ENCODE results near the gene APBA1. TPM values are rescaled to one million over a fixed set of nuclear protein-coding genes. Genes with fewer than 3 reads are reported as not detected.

APBA1 gene
- total RNA-seq, 1 donor from 2014 or later = 5.9 TPM

- Histone ChIP-seq H3K9ac (ENCODE audit: low read length) (no peak overlapping the region), H2AFZ (ENCODE audit: low read depth, low read length) (no peak overlapping the region), H3K27ac (ENCODE audit: low read depth, low read length) (no peak overlapping the region), H3K4me1 (ENCODE audit: insufficient read depth, low read length) (peaks cover 5% of the 10 kb centered on the region), H3K9me3 (ENCODE audit: insufficient read depth, low read depth, low read length) (no peaks in the 10 kb centered on the region), H3K4me3 (ENCODE audit: insufficient read depth, low read depth, low read length) (no peak overlapping the region), H3K79me2 (ENCODE audit: insufficient read depth, low read length) (no peaks in the 10 kb centered on the region), H3K27me3 (ENCODE audit: insufficient read depth, low read length) (no peaks in the 10 kb centered on the region), H3K4me2 (ENCODE audit: low read length) (no peak overlapping the region), H4K20me1 (ENCODE audit: insufficient read depth, low read length) (no peaks in the 10 kb centered on the region), H3K36me3 (ENCODE audit: insufficient read depth, low read length) (no peaks in the 10 kb centered on the region)
- H3K9me3 Mint-ChIP-seq (ENCODE audit: unreplicated experiment) = no peaks in the 10 kb centered on the region
- TF ChIP-seq EZH2 (IDR thresholded peaks at IDR 0.05; ENCODE audit: insufficient read depth, low read length) (no peak), CTCF (IDR thresholded peaks at IDR 0.05; ENCODE audit: insufficient read depth, low read depth, low read length) (no peak)
- FAIRE-seq = no peak
- H3K27me3 Mint-ChIP-seq (ENCODE audit: low read depth, unreplicated experiment) = peaks cover 13% of the 10 kb centered on the region
- no peaks in the 10 kb centered on the region for H3K4me1 Mint-ChIP-seq (ENCODE audit: low read depth, unreplicated experiment)
- no peak overlapping the region for H3K4me3 Mint-ChIP-seq (ENCODE audit: unreplicated experiment)
- H3K27ac Mint-ChIP-seq (ENCODE audit: unreplicated experiment) = no peak overlapping the region
- peaks cover 7% of the 10 kb centered on the region for H3K36me3 Mint-ChIP-seq (ENCODE audit: low read depth, unreplicated experiment)
- no peak for DNase-seq (ENCODE audit: low read depth)
These were observed 203.8 kb downstream of the APBA1 start for GRCh38 chr9:69468380-69468779.

GRCh38 chr9:69466151-69466550, 206.0 kb downstream of the APBA1 start:
- Histone ChIP-seq H3K9me3 (ENCODE audit: insufficient read depth, low read depth, low read length) (no peaks in the 10 kb centered on the region), H3K27ac (ENCODE audit: low read depth, low read length) (no peak overlapping the region), H3K4me1 (ENCODE audit: insufficient read depth, low read length) (peaks cover under 1% of the 10 kb centered on the region), H4K20me1 (ENCODE audit: insufficient read depth, low read length) (no peaks in the 10 kb centered on the region), H3K9ac (ENCODE audit: low read length) (no peak overlapping the region), H3K36me3 (ENCODE audit: insufficient read depth, low read length) (no peaks in the 10 kb centered on the region), H3K27me3 (ENCODE audit: insufficient read depth, low read length) (no peaks in the 10 kb centered on the region), H3K4me2 (ENCODE audit: low read length) (no peak overlapping the region), H3K4me3 (ENCODE audit: insufficient read depth, low read depth, low read length) (no peak overlapping the region), H3K79me2 (ENCODE audit: insufficient read depth, low read length) (no peaks in the 10 kb centered on the region), H2AFZ (ENCODE audit: low read depth, low read length) (no peak overlapping the region)
- H3K27me3 Mint-ChIP-seq (ENCODE audit: low read depth, unreplicated experiment) = peaks cover 15% of the 10 kb centered on the region
- no peak for TF ChIP-seq CTCF (IDR thresholded peaks at IDR 0.05; ENCODE audit: insufficient read depth, low read depth, low read length)
- peak; percentile 69 for DNase-seq (ENCODE audit: low read depth)
- H3K27ac Mint-ChIP-seq (ENCODE audit: unreplicated experiment) = no peak overlapping the region
- H3K36me3 Mint-ChIP-seq (ENCODE audit: low read depth, unreplicated experiment) = peaks cover 7% of the 10 kb centered on the region
- FAIRE-seq = no peak
- no peaks in the 10 kb centered on the region for H3K4me1 Mint-ChIP-seq (ENCODE audit: low read depth, unreplicated experiment)
- H3K9me3 Mint-ChIP-seq (ENCODE audit: unreplicated experiment) = no peaks in the 10 kb centered on the region
- no peak overlapping the region for H3K4me3 Mint-ChIP-seq (ENCODE audit: unreplicated experiment)

- H2AFZ ChIP-seq (ENCODE audit: low read depth, low read length) = no peak overlapping the region
- no peaks in the 10 kb centered on the region for H3K9me3 ChIP-seq (ENCODE audit: insufficient read depth, low read depth, low read length)
- H4K20me1 ChIP-seq (ENCODE audit: insufficient read depth, low read length) = no peaks in the 10 kb centered on the region
- no peak overlapping the region for H3K9ac ChIP-seq (ENCODE audit: low read length)
- no peaks in the 10 kb centered on the region for H3K27me3 ChIP-seq (ENCODE audit: insufficient read depth, low read length)
- no peaks in the 10 kb centered on the region for H3K4me1 ChIP-seq (ENCODE audit: insufficient read depth, low read length)
- no peaks in the 10 kb centered on the region for H3K79me2 ChIP-seq (ENCODE audit: insufficient read depth, low read length)
- H3K27ac Mint-ChIP-seq (ENCODE audit: unreplicated experiment) = no peak overlapping the region
- peaks cover 7% of the 10 kb centered on the region for H3K36me3 Mint-ChIP-seq (ENCODE audit: low read depth, unreplicated experiment)
- H3K27me3 Mint-ChIP-seq (ENCODE audit: low read depth, unreplicated experiment) = peaks cover 15% of the 10 kb centered on the region
- no peak overlapping the region for H3K4me3 Mint-ChIP-seq (ENCODE audit: unreplicated experiment)
- no peak overlapping the region for H3K4me2 ChIP-seq (ENCODE audit: low read length)
- no peaks in the 10 kb centered on the region for H3K9me3 Mint-ChIP-seq (ENCODE audit: unreplicated experiment)
- TF ChIP-seq EZH2 (IDR thresholded peaks at IDR 0.05; ENCODE audit: insufficient read depth, low read length) (no peak), CTCF (IDR thresholded peaks at IDR 0.05; ENCODE audit: insufficient read depth, low read depth, low read length) (no peak)
- FAIRE-seq (no peak), DNase-seq (ENCODE audit: low read depth) (no peak)
- H3K36me3 ChIP-seq (ENCODE audit: insufficient read depth, low read length) = no peaks in the 10 kb centered on the region
- no peaks in the 10 kb centered on the region for H3K4me1 Mint-ChIP-seq (ENCODE audit: low read depth, unreplicated experiment)
- H3K27ac ChIP-seq (ENCODE audit: low read depth, low read length) = no peak overlapping the region
- no peak overlapping the region for H3K4me3 ChIP-seq (ENCODE audit: insufficient read depth, low read depth, low read length)
These were observed 206.7 kb downstream of the APBA1 start for GRCh38 chr9:69465473-69465872.

Measured in astrocyte (in vitro differentiated cells and primary cell).